Right lobe of liver (tissue), 4 donors: ENCODE measurements around the gene ARPC1B.

Experiments used
- CTCF ChIP-seq, 4 donors: fragments of 200-600 bp in 3 of 4; fragments of 450-650 bp in 1 of 4; IDR thresholded peaks; one replicate each; pipeline versions ENCODE4 v1.5.1 to v1.8.0; 2016 to 2022; ENCODE audit warnings: antibody characterized with exemption in 4 of 4, mild to moderate bottlenecking in 2 of 4
- POLR2A ChIP-seq: fragments of 450-650 bp; IDR thresholded peaks from one replicate; pipeline ENCODE4 v1.6.1; 2017; ENCODE audit warnings: antibody characterized with exemption, mild to moderate bottlenecking
- donor health status: DM: no; HTN: no; CAD: no.
- donor health status: DM: no; HTN: no; CAD: no.
- donor health status: DM: no; HTN: yes; CAD: no.

- TF ChIP-seq CTCF (IDR thresholded peaks at IDR 0.05) (no peak), POLR2A (no peak)
Measured at GRCh38 chr7:99409192-99409572, 34.7 kb downstream of the ARPC1B start.
